GM18907 (cell line): ENCODE data around the gene MYL10.
"Not testable (repeated sequence)": the region's sequence is repeated elsewhere in the genome, so short reads cannot be mapped to it uniquely, and the experiment has no call there.

ENCODE experiments used
- ATAC-seq: cut with Tn5 transposase; IDR thresholded peaks from one replicate; pipeline ENCODE4 v1.9.1; 2021; ENCODE audit warnings: mild to moderate bottlenecking, moderate library complexity; ENCODE audit not compliant: unreplicated experiment

Gene MYL10

DNA sequence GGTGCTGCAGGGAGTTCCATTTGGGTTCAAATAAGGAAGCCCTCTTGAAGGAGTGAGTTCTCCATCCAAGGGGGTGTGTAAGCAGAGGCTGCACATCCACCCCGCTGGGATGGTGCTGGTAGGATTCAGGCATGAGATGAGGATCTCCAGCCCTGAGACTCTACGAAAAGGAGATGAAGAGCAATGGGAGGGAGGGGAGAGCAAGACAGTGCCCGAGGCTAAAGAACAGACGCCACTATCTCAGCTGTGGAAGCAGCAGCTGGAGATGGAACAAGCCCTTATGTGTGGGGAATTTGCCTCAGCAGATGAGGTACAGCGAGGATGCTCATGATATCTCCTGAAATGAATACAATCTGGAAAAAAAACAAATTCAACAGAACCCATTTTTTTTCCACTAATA, 28.1 kb upstream of the MYL10 start:
- no peak for ATAC-seq

DNA sequence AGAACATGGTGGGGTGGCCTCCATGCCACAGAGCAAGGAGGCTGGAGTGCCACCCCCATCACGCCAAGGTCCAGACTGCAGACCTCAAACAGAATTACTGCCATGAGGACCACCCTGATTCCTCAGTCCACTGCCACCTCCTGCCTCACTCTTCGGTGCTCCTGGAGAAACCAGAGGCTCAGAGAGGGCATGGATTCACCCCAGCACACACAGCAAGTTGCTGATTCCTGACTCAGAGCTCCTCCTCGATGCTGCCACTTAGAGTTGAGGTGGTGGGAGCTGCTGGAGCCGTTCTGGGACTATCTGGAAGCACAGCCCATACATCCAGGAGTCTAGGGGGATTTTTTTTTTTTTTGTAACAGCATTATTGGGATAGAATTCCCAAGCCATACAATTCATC, 22.0 kb upstream of the MYL10 start:
- no peak for ATAC-seq

DNA sequence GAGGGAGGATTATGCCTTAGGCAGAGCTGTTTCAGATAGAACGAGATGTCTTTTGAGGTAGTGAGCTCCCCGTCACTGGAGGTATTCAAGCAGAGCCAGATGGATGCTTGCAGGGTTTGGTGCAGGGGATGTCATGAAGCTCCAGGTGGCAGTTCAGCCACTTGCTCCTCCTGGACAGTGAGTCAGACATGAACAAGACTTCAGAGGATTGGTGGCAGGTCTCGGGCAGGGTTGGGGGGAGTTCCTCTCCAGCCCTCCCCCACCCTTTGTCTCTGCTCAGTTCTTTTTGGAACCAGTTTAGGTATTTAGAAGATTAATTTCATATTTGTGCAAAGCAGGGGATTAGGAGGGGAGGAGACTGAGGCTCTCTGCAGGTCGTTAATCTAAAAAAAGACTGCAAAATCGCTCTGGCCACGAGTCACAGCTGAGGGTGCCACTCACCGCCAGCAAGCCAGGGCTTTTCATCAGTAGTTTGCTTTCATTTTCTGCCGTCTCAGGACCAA, 21.5 kb upstream of the MYL10 start:
- no peak for ATAC-seq

DNA sequence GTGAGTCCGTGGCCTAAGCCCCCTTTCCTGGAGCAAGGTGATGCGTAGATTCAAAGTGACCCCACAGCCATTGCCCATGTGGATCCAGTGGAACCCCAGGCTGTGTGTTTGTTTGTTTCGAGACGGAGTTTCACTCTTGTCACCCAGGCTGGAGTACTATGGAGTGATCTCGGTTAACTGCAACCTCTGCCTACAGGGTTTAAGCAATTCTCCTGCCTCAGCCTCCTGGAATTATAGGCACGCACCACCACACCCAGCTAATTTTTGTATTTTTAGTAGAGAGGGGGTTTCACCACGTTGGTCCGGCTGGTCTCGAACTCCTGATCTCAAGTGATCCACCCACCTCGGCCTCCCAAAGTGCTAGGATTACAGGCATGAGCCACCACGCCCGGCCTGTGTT, 18.8 kb upstream of the MYL10 start:
- not testable (repeated sequence) for ATAC-seq

DNA sequence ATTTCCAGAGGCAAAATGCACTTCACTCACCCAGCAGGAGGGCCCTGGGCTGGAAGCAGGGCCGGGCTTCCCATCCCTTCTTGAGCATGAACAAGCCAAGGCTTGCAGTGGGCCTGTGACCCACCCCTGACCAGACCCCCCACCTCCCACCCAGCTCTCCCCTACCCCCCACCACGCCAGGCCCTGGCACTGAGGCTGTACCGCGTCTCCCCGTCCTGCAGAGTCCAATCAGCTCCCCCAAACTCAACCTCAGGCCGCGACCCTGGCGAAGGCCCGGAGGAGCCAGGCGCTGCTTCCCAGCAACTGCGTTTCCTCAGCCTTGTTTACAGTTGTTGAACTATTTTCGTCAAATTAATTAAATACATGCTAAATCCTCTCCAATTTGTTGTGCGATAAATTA, 16.9 kb upstream of the MYL10 start:
- no peak for ATAC-seq

DNA sequence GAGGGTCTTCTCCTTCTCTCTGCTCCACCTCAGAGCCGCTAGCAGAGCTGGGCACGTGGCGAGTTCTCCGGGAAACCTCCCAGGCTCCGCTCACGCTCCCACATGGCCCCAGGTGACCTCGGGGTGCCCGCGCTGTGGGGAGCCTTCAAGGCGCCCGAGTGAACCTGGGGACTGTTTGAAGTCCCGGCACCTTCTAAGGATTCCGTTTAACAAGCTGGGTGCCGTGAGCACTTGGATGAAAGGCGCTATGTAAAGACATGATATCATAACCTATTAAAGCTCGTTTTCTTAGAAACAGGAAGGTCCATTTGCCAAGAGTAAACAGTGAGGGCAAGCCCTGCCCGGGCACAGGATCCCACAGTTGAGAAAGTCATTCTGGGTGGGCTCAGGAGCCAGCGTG, 15.8 kb upstream of the MYL10 start:
- no peak for ATAC-seq

DNA sequence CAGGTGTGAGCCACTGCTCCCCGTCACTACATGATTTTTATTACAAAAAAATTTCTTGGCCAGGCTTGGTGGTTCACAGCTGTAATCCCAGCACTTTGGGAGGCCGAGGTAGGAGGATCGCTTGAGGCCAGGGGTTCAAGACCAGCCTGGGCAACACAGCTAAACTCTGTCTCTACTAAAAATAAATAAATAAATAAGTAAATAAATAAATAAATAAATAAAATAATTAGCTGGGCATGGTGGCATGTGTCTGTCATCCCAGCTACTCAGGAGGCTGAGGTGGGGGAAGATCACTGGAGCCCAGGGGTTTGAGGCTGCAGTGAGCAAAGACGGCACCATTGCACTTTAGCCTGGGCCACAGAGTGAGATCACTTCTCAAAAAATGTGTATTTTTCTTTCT, 10.0 kb upstream of the MYL10 start:
- not testable (repeated sequence) for ATAC-seq

DNA sequence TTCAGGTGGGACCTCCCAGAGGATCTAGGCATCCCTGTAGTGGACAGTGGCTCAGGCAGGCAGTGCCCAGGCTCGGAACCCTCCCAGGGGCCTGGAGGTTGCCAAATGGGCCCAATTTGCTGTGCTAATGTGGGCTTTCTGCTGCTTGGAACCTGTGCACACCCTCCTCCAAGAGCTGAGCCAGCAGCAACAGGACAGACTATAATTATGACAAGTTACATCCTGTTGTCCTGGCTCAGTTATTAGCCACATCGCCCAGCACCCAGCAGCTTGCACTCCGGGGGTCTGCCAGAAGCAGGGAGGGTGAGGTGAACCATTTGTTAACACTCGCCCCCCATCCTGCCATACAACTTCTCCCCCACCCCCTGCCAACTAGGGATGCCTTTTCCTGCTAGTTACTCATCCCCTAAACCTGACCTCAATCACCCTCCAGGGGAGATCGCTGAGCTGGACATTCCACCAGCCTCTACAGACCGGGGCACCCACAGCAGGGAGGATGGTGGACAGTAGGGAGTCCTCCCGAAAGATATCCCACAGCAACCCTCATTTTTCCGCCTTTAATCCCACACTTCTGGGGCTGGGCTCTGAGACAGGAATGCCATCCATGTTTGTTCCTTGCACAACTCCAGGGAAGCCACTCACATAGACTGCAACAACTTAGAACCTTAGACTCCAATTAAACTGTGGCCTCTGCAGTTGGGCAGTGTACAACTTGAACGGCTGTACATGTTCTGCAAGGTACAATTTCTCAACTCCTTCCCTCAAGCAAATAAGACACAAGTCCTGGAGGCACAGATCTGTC, 7.9 kb upstream of the MYL10 start:
- no peak for ATAC-seq

DNA sequence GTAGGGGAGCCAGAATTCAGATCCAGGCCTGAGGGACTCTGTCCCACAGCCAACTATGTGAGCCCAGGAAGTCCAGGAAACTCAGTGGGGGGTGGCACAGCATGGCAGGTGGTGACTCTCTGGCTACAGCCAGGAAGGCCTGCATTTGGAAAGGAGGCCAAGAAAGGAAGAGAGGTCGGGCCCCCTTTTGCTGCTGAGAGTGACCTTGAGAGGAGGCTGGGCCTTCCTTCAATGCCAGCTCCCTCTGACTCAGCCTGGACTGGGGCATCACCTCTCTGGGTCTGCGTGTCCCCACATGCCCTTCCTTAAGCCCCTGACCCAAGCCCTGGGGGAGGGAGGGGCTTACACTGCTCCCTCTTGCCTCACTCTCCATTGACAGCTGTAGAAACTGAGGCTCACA, 6.4 kb upstream of the MYL10 start:
- ATAC-seq: no peak

DNA sequence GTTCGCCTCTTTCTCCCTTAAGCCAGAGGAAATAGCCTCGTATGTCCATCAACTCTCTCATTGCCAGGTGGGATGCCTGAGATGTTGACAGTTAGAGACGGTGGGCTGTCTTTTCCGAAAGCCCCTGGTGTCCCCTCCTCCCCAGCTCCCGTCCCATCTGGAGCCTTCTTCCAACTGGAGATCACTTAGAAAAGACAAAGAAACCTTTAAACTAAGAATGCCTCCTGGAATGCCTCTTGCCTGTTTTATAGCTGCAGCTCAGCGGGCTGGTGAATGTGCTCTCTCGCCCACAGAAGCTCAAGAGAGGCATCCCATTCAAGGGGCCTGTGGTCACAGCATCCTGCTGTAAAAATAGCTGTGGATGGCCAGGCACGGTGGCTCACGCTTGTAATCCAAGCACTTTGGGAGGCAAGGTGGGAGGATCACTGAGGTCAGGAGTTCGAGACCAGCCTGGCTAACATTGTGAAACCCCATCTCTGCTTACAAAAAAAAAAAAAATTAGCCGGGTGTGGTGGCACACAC, 5.2 kb upstream of the MYL10 start:
- ATAC-seq: no peak

DNA sequence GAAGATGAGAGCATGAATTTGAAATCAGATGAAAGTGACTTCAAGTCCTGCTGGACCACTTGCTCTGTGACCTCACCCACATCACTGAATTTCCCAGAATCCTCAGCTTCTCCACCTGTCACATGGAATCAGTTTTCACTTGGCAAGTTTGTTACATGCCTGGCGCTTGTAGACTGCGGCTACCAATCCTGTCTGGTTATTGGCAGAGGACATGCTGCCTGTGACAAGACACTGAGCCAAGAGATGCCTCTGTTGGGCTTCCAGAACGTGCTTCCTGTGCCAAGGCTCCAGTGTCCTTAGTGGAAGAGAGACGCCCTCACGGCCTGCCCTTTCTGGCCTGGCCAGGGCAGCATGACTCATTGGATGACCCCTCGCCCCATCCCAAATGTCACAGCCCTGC, 4.4 kb upstream of the MYL10 start:
- no peak for ATAC-seq

DNA sequence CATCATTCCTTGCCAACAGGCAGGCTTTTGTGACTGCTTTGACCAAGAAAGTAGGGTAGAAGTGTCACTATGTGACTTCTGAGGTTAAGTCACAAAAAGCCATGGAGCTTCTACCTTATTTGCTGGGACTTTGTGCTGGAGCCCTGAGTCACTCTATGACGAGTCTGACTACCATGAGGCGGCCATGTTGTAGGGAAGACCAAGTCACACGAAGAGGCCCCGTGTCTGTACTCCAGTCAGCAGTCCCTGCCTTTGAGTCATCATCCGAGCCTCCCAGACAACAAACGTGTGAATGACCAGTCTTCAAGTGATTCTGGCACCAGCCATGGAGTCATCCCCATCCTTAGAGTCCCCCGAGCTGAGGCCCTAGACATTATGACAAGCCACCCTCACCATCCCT, 3.5 kb upstream of the MYL10 start:
- no peak for ATAC-seq

DNA sequence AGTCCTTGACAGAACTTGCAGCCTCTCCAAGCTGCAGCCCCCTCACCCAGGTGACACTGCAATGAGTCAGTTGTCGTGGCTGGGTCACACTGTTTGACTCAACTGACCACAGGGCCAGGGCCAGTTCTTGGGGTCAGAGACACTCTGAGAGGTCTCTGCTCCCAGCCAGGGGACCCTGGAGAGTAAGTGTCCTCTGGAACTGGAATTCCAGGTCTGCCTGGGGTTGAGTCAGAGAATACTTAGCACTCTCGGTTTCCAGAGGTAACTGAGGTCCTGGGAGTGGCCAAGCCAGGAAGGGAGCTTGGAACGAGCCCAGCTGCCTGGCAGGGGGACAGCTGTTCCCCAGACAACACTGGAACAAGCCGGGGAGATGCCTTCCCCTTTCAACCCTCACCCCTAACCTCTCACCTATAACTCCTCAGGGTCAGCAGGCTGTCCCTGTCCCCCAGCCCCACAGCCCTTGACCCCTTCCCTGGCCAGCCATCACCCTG, 2.2 kb upstream of the MYL10 start:
- no peak for ATAC-seq

DNA sequence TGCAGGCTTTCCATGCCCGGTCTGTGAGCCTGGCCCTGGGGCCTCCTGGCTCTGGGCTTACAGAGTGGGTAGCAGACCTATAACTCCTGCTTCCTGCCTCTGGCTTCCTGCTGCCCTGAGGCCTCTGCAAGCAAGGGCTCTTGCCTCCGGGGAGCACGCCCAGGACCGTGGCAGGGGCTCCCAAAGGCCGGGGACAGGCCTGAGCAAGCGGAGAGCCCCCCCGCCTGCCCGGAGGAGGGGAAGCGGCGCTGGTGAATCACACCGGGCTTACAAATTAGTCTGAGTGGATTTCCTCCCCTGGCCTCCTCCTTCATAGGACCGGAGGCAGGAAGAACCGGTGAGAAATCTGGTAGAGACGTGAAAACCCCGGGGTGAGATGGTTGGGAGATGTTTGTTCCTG, 1.5 kb upstream of the MYL10 start:
- ATAC-seq: no peak

DNA sequence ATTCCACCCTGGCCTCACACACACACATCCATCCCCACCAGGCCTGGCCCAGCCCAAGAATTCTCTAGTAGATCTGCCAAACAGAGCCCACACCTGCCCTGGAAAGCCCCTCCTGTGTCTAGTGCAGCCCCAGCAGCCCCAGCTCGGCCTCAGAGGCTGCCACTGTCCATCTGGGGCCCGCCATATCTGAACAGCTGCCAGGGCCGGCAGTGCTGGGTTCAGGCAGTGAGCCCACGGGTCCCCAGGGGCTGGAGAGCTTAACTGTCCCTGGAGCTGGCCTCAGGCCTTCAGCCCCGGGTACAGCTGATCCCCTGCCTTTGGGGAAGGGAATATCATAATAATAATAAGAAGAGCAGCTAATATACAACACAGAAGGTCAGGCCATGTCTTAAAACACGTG, 574 bp downstream of the MYL10 start:
- ATAC-seq: no peak

DNA sequence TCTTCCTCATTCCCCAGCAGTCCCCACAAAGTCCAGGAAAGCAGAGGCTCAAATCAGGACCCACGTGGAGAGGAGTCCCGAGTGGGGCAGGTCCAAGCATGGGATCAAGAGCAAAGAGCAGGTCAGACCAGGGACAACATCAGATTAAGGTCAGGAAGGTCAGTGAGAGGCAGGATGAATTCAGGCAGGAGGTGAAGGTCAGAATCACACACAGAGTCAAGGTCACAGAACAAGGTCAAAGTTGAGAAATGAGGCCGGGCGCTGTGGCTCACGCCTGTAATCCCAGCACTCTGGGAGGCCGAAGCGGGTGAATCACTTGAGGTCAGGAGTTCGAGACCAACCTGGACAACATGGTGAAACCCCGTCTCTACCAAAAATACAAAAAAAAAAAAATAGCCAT, 2.3 kb downstream of the MYL10 start:
- no peak for ATAC-seq

DNA sequence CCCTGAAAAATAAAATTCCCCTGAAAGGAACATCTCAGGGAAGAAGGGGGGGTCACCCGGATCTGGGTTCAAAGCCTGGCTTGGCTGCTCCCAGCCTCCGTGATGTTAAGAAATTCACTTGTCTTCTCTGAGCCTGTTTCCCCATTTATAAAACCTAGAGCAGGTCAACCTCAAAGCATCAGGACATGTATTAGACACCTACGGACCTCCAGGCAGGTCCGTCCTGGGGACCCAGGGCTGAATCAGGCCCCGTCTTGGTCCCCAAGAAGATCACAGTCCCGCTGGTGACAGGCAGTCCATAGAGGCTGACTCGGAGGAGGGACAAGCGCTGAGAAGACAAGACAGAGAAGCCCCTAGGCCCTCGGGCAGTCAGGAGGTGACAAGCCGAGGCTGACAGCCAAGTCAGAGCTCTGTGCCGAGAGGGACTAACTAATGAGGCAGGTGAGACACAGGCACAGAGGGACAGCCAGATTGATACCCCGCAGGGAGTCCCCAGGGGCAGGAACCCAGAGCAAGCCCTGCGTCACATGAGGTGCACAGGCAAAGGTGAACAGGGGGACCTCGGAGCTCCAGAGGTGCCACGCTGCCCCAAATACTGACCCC, 2.9 kb downstream of the MYL10 start:
- ATAC-seq: no peak

DNA sequence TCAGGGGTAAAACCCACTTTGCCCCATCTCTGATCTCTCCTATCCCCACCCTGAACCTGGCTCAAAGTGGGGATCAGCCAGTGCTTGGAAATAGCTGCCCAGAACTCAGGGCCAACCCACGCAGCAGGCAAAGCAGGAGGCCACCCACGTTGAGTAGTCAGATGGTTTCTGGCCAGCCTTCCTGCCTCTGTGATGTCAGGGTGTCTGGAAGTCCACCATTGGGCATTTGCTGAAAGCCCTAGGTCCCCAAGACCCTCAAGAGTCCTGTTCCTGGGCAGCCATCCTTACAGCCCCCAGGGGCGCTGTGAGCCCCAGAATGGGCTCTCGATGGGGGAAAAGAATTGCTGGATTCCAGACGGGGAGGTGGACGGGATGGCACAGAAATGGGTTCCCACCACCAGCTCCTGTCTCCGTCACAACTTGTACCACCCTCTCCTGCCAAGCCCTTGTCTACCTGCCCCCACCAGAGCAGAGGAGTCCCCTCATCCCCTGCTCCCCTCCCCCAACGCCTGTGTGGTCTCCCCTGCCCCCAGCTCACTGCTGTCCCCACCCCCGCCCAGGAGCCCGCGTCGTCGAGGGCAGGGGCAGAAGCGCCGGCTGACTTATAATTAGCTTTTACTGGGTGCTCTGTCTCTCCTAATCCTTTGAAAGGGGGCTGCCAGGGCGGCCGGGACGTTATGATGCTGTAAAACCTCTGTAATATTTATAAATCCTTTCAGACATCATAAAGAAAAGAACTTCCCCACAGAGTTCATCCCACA, 3.9 kb downstream of the MYL10 start:
- no peak for ATAC-seq

DNA sequence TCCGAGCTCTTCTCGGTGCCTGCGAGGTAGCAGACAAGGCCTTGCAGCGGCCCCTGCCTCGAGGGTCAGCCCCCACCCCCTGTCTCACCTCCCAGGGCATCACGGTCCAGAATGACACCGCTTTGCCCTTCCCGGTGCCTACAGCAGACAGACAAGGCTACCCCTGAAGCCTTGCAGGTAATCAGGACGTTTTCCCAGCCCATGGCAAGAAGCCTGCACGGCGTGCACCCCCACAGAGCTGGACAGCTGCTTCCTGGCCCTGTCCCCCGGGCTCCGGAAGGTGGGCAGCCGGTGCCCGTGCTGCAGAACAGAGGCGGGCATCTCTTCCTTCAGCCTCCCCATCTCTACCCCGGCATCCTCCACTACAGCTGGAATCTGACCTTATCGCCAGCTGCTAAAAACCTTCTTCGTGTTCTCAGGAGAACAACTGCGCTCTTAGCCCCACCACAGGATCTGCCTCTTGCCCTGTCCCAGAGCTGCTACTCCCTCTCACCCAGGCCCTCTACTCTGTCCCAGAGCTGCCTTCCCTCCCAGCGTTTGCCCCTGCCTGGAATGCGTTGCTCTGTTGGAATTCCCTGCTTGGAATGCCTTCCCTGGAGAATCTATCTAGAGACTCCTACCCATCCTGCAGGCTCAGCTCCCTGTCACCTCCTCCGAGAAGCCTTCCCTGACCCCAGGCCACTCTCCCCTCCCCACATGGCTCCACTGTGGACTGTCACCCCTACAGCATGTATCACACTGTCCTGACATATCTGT, 4.7 kb downstream of the MYL10 start:
- no peak for ATAC-seq

DNA sequence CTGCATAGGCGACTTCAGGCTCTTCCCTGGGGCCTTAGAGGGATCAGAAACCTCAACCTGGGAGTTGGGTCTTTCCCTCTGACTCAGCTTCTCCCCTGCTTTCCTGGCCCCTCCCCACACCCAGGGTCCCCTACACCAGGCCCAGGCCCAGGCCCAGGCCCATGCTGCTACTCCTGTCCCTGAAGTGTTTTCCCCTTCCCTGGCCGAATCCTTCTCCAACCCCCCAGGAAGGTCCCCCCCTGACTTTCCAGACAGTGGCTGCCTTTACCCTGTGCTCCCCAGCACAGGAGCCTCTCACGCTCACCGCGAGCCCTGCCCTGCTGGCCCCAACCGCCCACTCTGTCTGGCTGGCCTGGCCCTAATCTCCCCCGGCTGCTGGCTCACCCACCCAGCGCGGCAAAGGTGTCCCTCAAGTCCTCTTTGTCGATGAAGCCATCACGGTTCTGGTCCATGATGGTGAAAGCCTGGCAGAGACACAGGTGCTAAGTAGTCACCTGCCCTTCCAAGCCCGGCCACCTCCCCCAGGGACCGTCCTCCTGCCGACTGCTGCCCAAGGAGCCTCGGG, 6.4 kb downstream of the MYL10 start:
- no peak for ATAC-seq
